Right cardiac atrium (tissue), 5 donors: ENCODE measurements around the gene IGSF8. TPM values are rescaled to one million over a fixed set of nuclear protein-coding genes. Genes with fewer than 3 reads are reported as not detected.

Experiments used
- ATAC-seq, 2 donors: fragments of 200-7000 bp; cut with Tn5 transposase; one replicate each; pipeline versions ENCODE4 v1.8.0 to v1.9.1; 2020; ENCODE audit warnings: moderate library complexity in 2 of 2, mild to moderate bottlenecking in 1 of 2
- DNase-seq, 3 donors: peaks; one replicate each; pipeline ENCODE4 v3.0.0-alpha.2; 2020
- H3K27ac ChIP-seq: one replicate; pipeline ENCODE4 v1.5.1; 2013; ENCODE audit warnings: mild to moderate bottlenecking, low read length, control low read depth, moderate library complexity
- H3K27me3 ChIP-seq: one replicate; pipeline ENCODE4 v1.6.1; 2013; ENCODE audit not compliant: control insufficient read depth, insufficient read depth
- H3K4me1 ChIP-seq: one replicate; pipeline ENCODE4 v1.6.1; 2013; ENCODE audit warnings: low read length; ENCODE audit not compliant: control insufficient read depth, insufficient read depth
- H3K4me3 ChIP-seq: one replicate; pipeline ENCODE4 v1.5.1; 2013; ENCODE audit warnings: low read length, control low read depth
- H3K9me3 ChIP-seq: one replicate; pipeline ENCODE4 v1.6.1; 2013; ENCODE audit warnings: low read length; ENCODE audit not compliant: control insufficient read depth
- WGBS: extraction: QIAGEN DNeasy Blood & Tissue Kit; methylation state at CpG from one replicate; pipeline ENCODE4 v1.1.7; 2013; 5-methylcytosine and 5-hydroxymethylcytosine counted together
- intact Hi-C, 4 donors: fragments of 100-400 bp; cut with DNase I; formaldehyde crosslinking; loops; one replicate each; pipeline versions ENCODE4 v1.11.0 to v1.14.0; 2022 to 2023
- long read RNA-seq, 4 donors: library from polyadenylated mRNA; unstranded; transcript quantifications; one replicate each; pipeline ENCODE4 v2.0.0, GENCODE V29; 2020 to 2021
- polyA plus RNA-seq: library from polyadenylated mRNA; stranded (reverse); fragments of 200-250 nt; gene quantifications from one replicate; pipeline ENCODE4 v1.2.3, GENCODE V29; 2013
- total RNA-seq, 4 donors: library from RNA; stranded (reverse); fragmentation: NEBNext Ultra II Directional; extraction: Animal tissue kit (Norgen Biotek cat#: 25700); gene quantifications; one replicate each; pipeline ENCODE4 v1.2.1, GENCODE V29; 2021
- donor health status: healthy with polysubstance abuse.
- donor health status: DM: no; HTN: yes; CAD: no.
- donor health status: DM: no; HTN: no; CAD: no.
- donor health status: DM: no; HTN: yes; CAD: no; lungs with severe emphysema.
- donor health status: DM: yes; HTN: yes; CAD: no.

IGSF8 gene
- total RNA-seq = 10 to 100 TPM; 18.3 to 24.2 (median 19.8) TPM
- 18.2 TPM for polyA plus RNA-seq
- long read RNA-seq, donor 1, transcript IGSF8-201 (7 exons, 2,343 nt) = major isoform, 46 of 66 reads
- long read RNA-seq, donor 1, partial matches to known transcripts = 3 of 66 reads
- long read RNA-seq, donor 1, other reads (novel, unspliced or antisense) = 14 of 66 reads
- long read RNA-seq, donor 2, transcript IGSF8-201 (7 exons, 2,343 nt) = major isoform, 37 of 58 reads
- long read RNA-seq, donor 2, partial matches to known transcripts = 7 of 58 reads
- long read RNA-seq, donor 2, other reads (novel, unspliced or antisense) = 12 of 58 reads
- long read RNA-seq, donor 3, transcript IGSF8-202 (7 exons, 2,366 nt) = minor isoform, 6 of 105 reads
- long read RNA-seq, donor 3, transcript IGSF8-201 (7 exons, 2,343 nt) = major isoform, 55 of 105 reads
- long read RNA-seq, donor 3, partial matches to known transcripts = 12 of 105 reads
- long read RNA-seq, donor 3, other reads (novel, unspliced or antisense) = 30 of 105 reads
- long read RNA-seq, donor 4, transcript IGSF8-201 (7 exons, 2,343 nt) = major isoform, 31 of 50 reads
- long read RNA-seq, donor 4, partial matches to known transcripts = 5 of 50 reads
- long read RNA-seq, donor 4, other reads (novel, unspliced or antisense) = 11 of 50 reads

- intact Hi-C loops = loop anchor here in 1 of 4 donors (10.0 kb wide), 1 partner anchor 277 kb away; no protein-coding TSS in a partner anchor
- peak; percentile 93 to 97 (median 97) for DNase-seq
- H3K9me3 ChIP-seq = no peaks in the 10 kb centered on the region
- peak; percentile 80 for ATAC-seq
- 3% methylated on average over 63 of the region's 64 CpGs for WGBS
- peak within 1 kb of the TSS; percentile 69 for H3K4me3 ChIP-seq
- H3K27me3 ChIP-seq = no peaks in the 10 kb centered on the region
- H3K4me1 ChIP-seq = peaks cover 2% of the 10 kb centered on the region
- H3K27ac ChIP-seq = peak within 1 kb of the TSS; percentile 92
These were observed at the start of gene IGSF8 for GRCh38 chr1:160097911-160098851. Gene IGSF8, minus strand, starts transcription at chr1:160098619. Its CDS starts 147 bp downstream, at chr1:160098472.

- Histone ChIP-seq H3K27me3 (no peaks in the 10 kb centered on the region), H3K9me3 (no peaks in the 10 kb centered on the region), H3K4me3 (no peak overlapping the region), H3K27ac (no peak overlapping the region), H3K4me1 (no peaks in the 10 kb centered on the region)
- DNase-seq (no peak), ATAC-seq (peak in 1 of 2 donors; percentile 41)
- intact Hi-C loops = no loop called here
- 68% methylated on average over 3 of the region's 3 CpGs for WGBS
These were observed 49.7 kb upstream of the IGSF8 start for GRCh38 chr1:160148121-160148520.

- intact Hi-C loops = no loop called here
- Histone ChIP-seq H3K27ac (no peak overlapping the region), H3K4me3 (no peak overlapping the region), H3K9me3 (no peaks in the 10 kb centered on the region), H3K4me1 (no peaks in the 10 kb centered on the region), H3K27me3 (no peaks in the 10 kb centered on the region)
- DNase-seq (no peak), ATAC-seq (no peak)
- 93% methylated on average over 14 of the region's 14 CpGs for WGBS
These were observed 47.7 kb upstream of the IGSF8 start for GRCh38 chr1:160146107-160146506.

GRCh38 chr1:160144921-160145320 is 46.5 kb upstream of the IGSF8 start:
- Histone ChIP-seq H3K27me3 (no peaks in the 10 kb centered on the region), H3K9me3 (no peaks in the 10 kb centered on the region), H3K27ac (no peak overlapping the region), H3K4me1 (no peaks in the 10 kb centered on the region), H3K4me3 (no peak overlapping the region)
- WGBS = 59% methylated on average over 4 of the region's 4 CpGs
- intact Hi-C loops = no loop called here
- no peak for ATAC-seq
- no peak for DNase-seq

- WGBS = 24% methylated on average over 1 of the region's 1 CpG
- ATAC-seq = peak in 1 of 2 donors; percentile 7
- Histone ChIP-seq H3K4me3 (no peak overlapping the region), H3K9me3 (no peaks in the 10 kb centered on the region), H3K27ac (no peak overlapping the region), H3K4me1 (no peaks in the 10 kb centered on the region), H3K27me3 (no peaks in the 10 kb centered on the region)
- DNase-seq = peak in 1 of 3 donors; percentile 11
- intact Hi-C loops = no loop called here
These were observed 45.3 kb upstream of the IGSF8 start for GRCh38 chr1:160143695-160144094.

- intact Hi-C loops = no loop called here
- ATAC-seq (no peak), DNase-seq (peak in 1 of 3 donors; percentile 18)
- Histone ChIP-seq H3K4me1 (no peaks in the 10 kb centered on the region), H3K9me3 (no peaks in the 10 kb centered on the region), H3K27ac (no peak overlapping the region), H3K4me3 (no peak overlapping the region), H3K27me3 (no peaks in the 10 kb centered on the region)
- 94% methylated on average over 8 of the region's 8 CpGs for WGBS
These were observed 41.4 kb upstream of the IGSF8 start for GRCh38 chr1:160139840-160140239.

- peak in 1 of 3 donors; percentile 18 for DNase-seq
- Histone ChIP-seq H3K27me3 (no peaks in the 10 kb centered on the region), H3K4me3 (no peak overlapping the region), H3K9me3 (no peaks in the 10 kb centered on the region), H3K27ac (no peak overlapping the region), H3K4me1 (peaks cover 7% of the 10 kb centered on the region)
- no peak for ATAC-seq
- WGBS = 89% methylated on average over 8 of the region's 8 CpGs
- intact Hi-C loops = no loop called here
These were observed 38.9 kb upstream of the IGSF8 start for GRCh38 chr1:160137216-160137862.

- Histone ChIP-seq H3K4me3 (no peak overlapping the region), H3K27ac (no peak overlapping the region), H3K4me1 (peaks cover 9% of the 10 kb centered on the region), H3K9me3 (no peaks in the 10 kb centered on the region), H3K27me3 (no peaks in the 10 kb centered on the region)
- DNase-seq (no peak), ATAC-seq (no peak)
- 94% methylated on average over 5 of the region's 5 CpGs for WGBS
- intact Hi-C loops = no loop called here
These were observed 38.4 kb upstream of the IGSF8 start for GRCh38 chr1:160136926-160137200.

GRCh38 chr1:160136121-160136925 is 37.9 kb upstream of the IGSF8 start:
- H3K4me1 ChIP-seq = peaks cover 9% of the 10 kb centered on the region
- whole genome bisulfite sequencing = 88% methylated on average over 22 of the region's 22 CpGs
- no peak overlapping the region for H3K27ac ChIP-seq
- intact Hi-C loops = no loop called here
- H3K4me3 ChIP-seq = no peak overlapping the region
- H3K9me3 ChIP-seq = no peaks in the 10 kb centered on the region
- no peak for ATAC-seq
- H3K27me3 ChIP-seq = no peaks in the 10 kb centered on the region
- peak in 1 of 3 donors; percentile 34 for DNase-seq
